Lower lobe of right lung (tissue), 2 donors: ENCODE results near the gene HS1BP3. TPM values are rescaled to one million over a fixed set of nuclear protein-coding genes. Genes with fewer than 3 reads are reported as not detected.

Source experiments
- ATAC-seq, 2 donors: fragments of 200-7000 bp; cut with Tn5 transposase; one replicate each; pipeline ENCODE4 v1.9.1; 2020 to 2022; ENCODE audit warnings: mild to moderate bottlenecking in 2 of 2, moderate library complexity in 2 of 2
- DNase-seq: peaks from one replicate; pipeline ENCODE4 v3.0.0-alpha.2; 2020
- H3K27ac ChIP-seq: fragments of 200-600 bp; one replicate; pipeline ENCODE4 v1.8.0; 2022
- H3K27me3 ChIP-seq: fragments of 200-600 bp; one replicate; pipeline ENCODE4 v1.8.0; 2022; ENCODE audit warnings: low read depth
- H3K36me3 ChIP-seq: fragments of 200-600 bp; one replicate; pipeline ENCODE4 v1.8.0; 2022; ENCODE audit warnings: mild to moderate bottlenecking
- H3K4me1 ChIP-seq: fragments of 200-600 bp; one replicate; pipeline ENCODE4 v1.8.0; 2022
- H3K4me3 ChIP-seq: fragments of 200-600 bp; one replicate; pipeline ENCODE4 v1.8.0; 2022; ENCODE audit warnings: mild to moderate bottlenecking
- H3K9me3 ChIP-seq: fragments of 200-600 bp; one replicate; pipeline ENCODE4 v1.8.0; 2022
- CTCF ChIP-seq: fragments of 200-600 bp; IDR thresholded peaks from one replicate; pipeline ENCODE4 v1.8.0; 2022; ENCODE audit warnings: antibody characterized with exemption, mild to moderate bottlenecking
- intact Hi-C: fragments of 100-400 bp; cut with DNase I; formaldehyde crosslinking; loops from one replicate; pipeline ENCODE4 v1.11.0; 2022
- total RNA-seq: library from RNA; stranded (reverse); fragmentation: NEBNext Ultra II Directional; extraction: Animal tissue kit (Norgen Biotek cat#: 25700); gene quantifications from one replicate; pipeline ENCODE4 v1.2.1, GENCODE V29; 2021
- donor health status: DM: no; HTN: yes; CAD: no; lungs with severe emphysema.

The HS1BP3 gene
- total RNA-seq, 1 donor from 2014 or later = 39.9 TPM

DNA sequence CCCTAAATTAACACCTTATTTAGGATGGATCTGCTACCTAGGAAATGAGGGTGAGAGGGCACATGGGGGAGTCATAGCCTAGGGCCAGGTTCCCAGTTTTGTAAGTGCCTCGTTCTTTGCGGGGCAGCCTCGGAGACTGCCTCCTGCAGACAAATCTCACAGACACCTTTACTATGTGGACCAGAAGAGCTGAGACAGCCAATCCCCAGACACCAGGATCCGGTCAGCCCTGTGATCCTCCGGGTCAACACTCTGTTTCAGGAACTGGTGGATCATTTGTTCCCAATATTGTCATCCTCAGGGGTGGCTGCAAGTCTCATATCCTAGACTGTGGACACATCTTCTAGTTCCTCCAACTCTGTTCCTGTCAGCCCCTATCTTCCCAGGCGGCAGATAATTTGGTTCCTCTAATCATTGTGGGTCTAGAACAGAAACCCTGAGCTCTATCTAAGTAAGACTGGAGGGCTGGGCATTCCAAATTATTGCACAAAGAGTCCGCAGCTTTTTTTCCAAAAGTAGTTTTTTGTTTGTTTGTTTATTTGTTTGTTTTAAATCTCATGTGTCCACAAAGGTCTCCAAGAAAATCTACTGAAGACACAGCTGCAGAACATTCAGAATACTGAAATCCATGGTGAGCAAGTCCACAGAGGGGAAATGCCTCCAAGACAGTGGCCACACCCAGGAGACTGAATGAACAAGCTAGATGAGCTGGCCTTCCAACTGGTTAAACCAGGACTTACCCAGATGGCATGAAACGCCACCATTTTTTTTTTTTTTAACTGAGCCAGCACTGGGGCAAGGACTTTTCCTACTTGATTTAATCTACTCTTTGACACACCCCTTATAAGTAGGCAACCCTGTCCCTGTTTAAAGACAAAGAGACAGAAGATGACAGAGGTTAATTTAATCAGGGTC is 9.9 kb upstream of the HS1BP3 start:
- Histone ChIP-seq H3K4me3 (no peak overlapping the region), H3K4me1 (peaks cover 7% of the 10 kb centered on the region), H3K27me3 (peaks cover 50% of the 10 kb centered on the region), H3K9me3 (no peaks in the 10 kb centered on the region), H3K27ac (no peak overlapping the region), H3K36me3 (no peaks in the 10 kb centered on the region)
- peak; percentile 44 for DNase-seq
- intact Hi-C loops = no loop called here
- TF ChIP-seq CTCF = no peak
- peak in 1 of 2 donors; percentile 44 for ATAC-seq

DNA sequence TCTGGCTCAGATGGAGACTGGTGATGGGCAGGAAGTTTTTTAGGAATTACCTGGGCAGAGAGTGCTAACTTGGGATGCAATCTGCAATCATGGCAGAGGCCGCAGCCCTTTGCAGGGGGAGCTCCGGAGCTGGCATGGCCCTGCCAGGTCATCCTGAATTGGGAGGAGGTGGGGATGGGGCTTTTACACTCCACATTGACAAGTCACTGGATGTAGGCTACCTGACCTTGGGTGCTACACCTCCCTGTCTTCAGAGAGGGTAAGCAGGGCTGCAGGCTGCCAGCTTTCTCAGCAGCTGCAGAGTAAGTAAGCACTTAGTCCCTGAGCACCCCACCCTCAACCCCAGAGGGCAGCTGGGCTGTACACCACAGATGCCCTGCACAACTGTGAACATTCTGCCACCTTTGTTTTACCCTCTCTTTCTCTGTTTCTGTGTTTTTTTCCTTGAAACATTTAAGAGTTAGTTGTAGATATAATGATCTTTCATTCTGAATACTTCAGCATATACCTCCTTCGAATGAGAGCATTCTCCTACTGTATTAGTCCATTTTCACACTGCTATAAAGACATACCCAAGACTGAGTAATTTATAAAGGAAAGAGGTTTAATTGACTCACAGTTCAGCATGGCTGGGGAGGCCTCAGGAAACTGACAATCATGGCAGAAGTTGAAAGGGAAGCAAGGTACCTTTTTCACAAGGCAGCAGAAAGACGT is 6.8 kb upstream of the HS1BP3 start:
- Histone ChIP-seq H3K4me1 (no peaks in the 10 kb centered on the region), H3K27ac (no peak overlapping the region), H3K4me3 (no peak overlapping the region), H3K27me3 (peaks cover 19% of the 10 kb centered on the region), H3K36me3 (no peaks in the 10 kb centered on the region), H3K9me3 (no peaks in the 10 kb centered on the region)
- no peak for ATAC-seq
- TF ChIP-seq CTCF = no peak
- peak; percentile 20 for DNase-seq
- intact Hi-C loops = no loop called here

DNA sequence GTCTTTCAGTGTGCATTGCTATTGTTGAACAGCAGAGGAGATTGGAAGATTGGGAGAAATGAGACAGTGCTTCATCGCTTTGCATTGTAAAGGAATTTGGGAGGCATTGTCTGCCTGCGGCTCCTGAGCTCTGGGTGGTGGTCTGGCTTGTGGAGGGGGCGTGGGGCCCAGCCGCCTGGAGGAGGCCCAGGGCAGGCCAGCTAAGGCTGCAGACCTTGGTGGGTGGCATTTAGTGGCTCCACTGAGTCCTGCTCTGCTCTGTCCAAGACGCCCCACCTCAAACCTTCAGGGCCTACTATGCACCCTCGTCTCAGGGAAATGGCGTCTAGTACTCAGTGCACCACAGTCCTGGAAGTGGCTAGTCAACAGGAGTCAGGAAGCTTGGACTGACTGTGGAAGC is 5.7 kb upstream of the HS1BP3 start:
- intact Hi-C loops = no loop called here
- DNase-seq (peak; percentile 14), ATAC-seq (no peak)
- Histone ChIP-seq H3K9me3 (no peaks in the 10 kb centered on the region), H3K27me3 (peaks cover 8% of the 10 kb centered on the region), H3K36me3 (no peaks in the 10 kb centered on the region), H3K4me3 (no peak overlapping the region), H3K27ac (no peak overlapping the region), H3K4me1 (peaks cover 2% of the 10 kb centered on the region)
- no peak for TF ChIP-seq CTCF

DNA sequence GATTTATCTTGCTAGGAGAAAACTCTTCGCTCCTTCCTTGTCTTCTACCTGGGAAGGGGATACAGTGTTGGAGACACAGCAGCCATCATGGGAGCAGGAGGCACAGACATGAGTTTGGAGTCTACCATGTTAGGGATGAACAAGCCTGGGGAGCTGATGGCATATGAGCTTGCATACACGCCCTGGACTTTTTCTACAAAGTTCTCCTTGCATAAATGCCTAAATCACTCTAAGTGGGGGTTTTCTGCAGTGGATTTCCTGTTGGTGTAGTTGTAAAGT is 3.6 kb upstream of the HS1BP3 start:
- no peak for ATAC-seq
- intact Hi-C loops = no loop called here
- no peak for DNase-seq
- H3K4me3 ChIP-seq = no peak overlapping the region
- TF ChIP-seq CTCF = no peak
- no peaks in the 10 kb centered on the region for H3K27me3 ChIP-seq
- peaks cover 15% of the 10 kb centered on the region for H3K4me1 ChIP-seq
- H3K36me3 ChIP-seq = no peaks in the 10 kb centered on the region
- no peaks in the 10 kb centered on the region for H3K9me3 ChIP-seq
- H3K27ac ChIP-seq = no peak overlapping the region

- Histone ChIP-seq H3K4me1 (peaks cover 21% of the 10 kb centered on the region), H3K9me3 (no peaks in the 10 kb centered on the region), H3K4me3 (no peak overlapping the region), H3K36me3 (no peaks in the 10 kb centered on the region), H3K27me3 (no peaks in the 10 kb centered on the region), H3K27ac (no peak overlapping the region)
- no peak for TF ChIP-seq CTCF
- intact Hi-C loops = no loop called here
- peak; percentile 29 for DNase-seq
- ATAC-seq = no peak
These were observed 3.0 kb upstream of the HS1BP3 start for GRCh38 chr2:20653695-20654534.
